ENCODE measurements around the gene SUMO4. TPM values are rescaled to one million over a fixed set of nuclear protein-coding genes. Genes with fewer than 3 reads are reported as not detected.
"Not testable (repeated sequence)": the region's sequence is repeated elsewhere in the genome, so short reads cannot be mapped to it uniquely, and the experiment has no call there.

SUMO4 gene
- total RNA-seq, 1 experiment from 2014 or later = 2.9 TPM

DNA sequence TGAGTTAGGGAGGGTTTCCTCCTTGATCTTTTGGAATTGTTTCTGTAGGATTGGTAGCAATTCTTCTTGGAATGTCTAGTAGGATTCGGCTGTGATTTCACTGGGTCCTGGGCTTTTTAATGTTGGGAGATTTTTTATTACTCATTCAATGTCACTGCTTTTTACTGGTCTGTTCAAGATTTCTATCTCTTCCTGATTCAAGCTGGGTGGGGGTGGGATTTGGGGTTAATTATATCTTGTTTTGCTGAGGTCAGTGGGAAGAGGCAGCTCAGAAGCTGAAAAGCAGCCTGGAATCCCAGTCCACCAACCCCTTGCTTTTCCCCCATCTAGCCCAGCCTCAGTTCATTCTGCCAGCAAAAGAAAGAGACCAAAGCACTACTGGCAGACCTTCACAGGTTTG, 39.6 kb downstream of the SUMO4 start:
- Mint-ChIP-seq H3K36me3 (ENCODE audit: insufficient read depth, unreplicated experiment) (no peaks in the 10 kb centered on the region), H3K27me3 (ENCODE audit: unreplicated experiment) (no peaks in the 10 kb centered on the region), H3K4me1 (ENCODE audit: low read depth, unreplicated experiment) (no peaks in the 10 kb centered on the region), H3K4me3 (ENCODE audit: low read depth, unreplicated experiment) (no peak overlapping the region), H3K27ac (ENCODE audit: unreplicated experiment) (no peak overlapping the region), H3K9me3 (ENCODE audit: low read depth, unreplicated experiment) (no peaks in the 10 kb centered on the region)
- no TSS peak for BruUV-seq (replicated peaks)
- CTCF ChIA-PET = no interaction called here
- TF ChIP-seq CTCF (IDR thresholded peaks at IDR 0.05; ENCODE audit: unreplicated experiment) = no peak
- intact Hi-C loops (cut with micrococcal nuclease; ENCODE audit: unreplicated experiment) = loop anchor here (10.0 kb wide), 1 partner anchor 245 kb away; no protein-coding TSS in a partner anchor
- no peak for DNase-seq

- DNase-seq = no peak
- Mint-ChIP-seq H3K9me3 (ENCODE audit: low read depth, unreplicated experiment) (no peaks in the 10 kb centered on the region), H3K36me3 (ENCODE audit: insufficient read depth, unreplicated experiment) (no peaks in the 10 kb centered on the region), H3K4me1 (ENCODE audit: low read depth, unreplicated experiment) (no peaks in the 10 kb centered on the region), H3K27me3 (ENCODE audit: unreplicated experiment) (no peaks in the 10 kb centered on the region), H3K27ac (ENCODE audit: unreplicated experiment) (no peak overlapping the region), H3K4me3 (ENCODE audit: low read depth, unreplicated experiment) (no peak overlapping the region)
- CTCF ChIA-PET = no interaction called here
- intact Hi-C loops (cut with micrococcal nuclease; ENCODE audit: unreplicated experiment) = no loop called here
- BruUV-seq (replicated peaks) = no TSS peak
- TF ChIP-seq CTCF (IDR thresholded peaks at IDR 0.05; ENCODE audit: unreplicated experiment) = no peak
Measured at GRCh38 chr6:149440735-149441671, 40.9 kb downstream of the SUMO4 start.

DNA sequence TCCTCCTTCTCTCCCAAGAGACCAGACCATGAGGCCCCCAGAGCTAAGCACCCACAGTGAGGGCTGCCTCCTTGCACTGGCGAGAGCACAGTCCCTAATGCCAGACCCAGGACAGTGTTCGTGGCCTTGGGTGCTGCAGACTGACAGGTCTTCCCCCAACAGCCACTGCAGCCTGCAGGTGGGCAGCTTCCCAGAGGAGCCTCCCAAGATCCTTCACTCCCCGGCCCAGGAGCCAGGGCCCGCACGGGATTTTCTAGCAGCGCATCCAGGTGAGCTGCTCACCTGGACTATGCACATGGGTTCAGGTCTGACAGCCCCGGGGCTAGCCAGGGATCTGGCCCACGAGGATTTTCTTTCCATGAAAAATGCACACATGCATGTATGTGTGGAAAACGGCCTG, 41.7 kb downstream of the SUMO4 start:
- Mint-ChIP-seq H3K27me3 (ENCODE audit: unreplicated experiment) (no peaks in the 10 kb centered on the region), H3K9me3 (ENCODE audit: low read depth, unreplicated experiment) (no peaks in the 10 kb centered on the region), H3K36me3 (ENCODE audit: insufficient read depth, unreplicated experiment) (no peaks in the 10 kb centered on the region), H3K27ac (ENCODE audit: unreplicated experiment) (no peak overlapping the region), H3K4me3 (ENCODE audit: low read depth, unreplicated experiment) (no peak overlapping the region), H3K4me1 (ENCODE audit: low read depth, unreplicated experiment) (no peaks in the 10 kb centered on the region)
- no peak for DNase-seq
- no peak for TF ChIP-seq CTCF (IDR thresholded peaks at IDR 0.05; ENCODE audit: unreplicated experiment)
- BruUV-seq (replicated peaks) = no TSS peak
- intact Hi-C loops (cut with micrococcal nuclease; ENCODE audit: unreplicated experiment) = no loop called here
- CTCF ChIA-PET = no interaction called here

GRCh38 chr6:149443411-149444181, 43.5 kb downstream of the SUMO4 start:
- no peak for TF ChIP-seq CTCF (IDR thresholded peaks at IDR 0.05; ENCODE audit: unreplicated experiment)
- Mint-ChIP-seq H3K27ac (ENCODE audit: unreplicated experiment) (no peak overlapping the region), H3K4me1 (ENCODE audit: low read depth, unreplicated experiment) (no peaks in the 10 kb centered on the region), H3K4me3 (ENCODE audit: low read depth, unreplicated experiment) (no peak overlapping the region), H3K36me3 (ENCODE audit: insufficient read depth, unreplicated experiment) (no peaks in the 10 kb centered on the region), H3K9me3 (ENCODE audit: low read depth, unreplicated experiment) (no peaks in the 10 kb centered on the region), H3K27me3 (ENCODE audit: unreplicated experiment) (no peaks in the 10 kb centered on the region)
- DNase-seq = no peak
- CTCF ChIA-PET = no interaction called here
- intact Hi-C loops (cut with micrococcal nuclease; ENCODE audit: unreplicated experiment) = no loop called here
- BruUV-seq (replicated peaks) = no TSS peak

DNA sequence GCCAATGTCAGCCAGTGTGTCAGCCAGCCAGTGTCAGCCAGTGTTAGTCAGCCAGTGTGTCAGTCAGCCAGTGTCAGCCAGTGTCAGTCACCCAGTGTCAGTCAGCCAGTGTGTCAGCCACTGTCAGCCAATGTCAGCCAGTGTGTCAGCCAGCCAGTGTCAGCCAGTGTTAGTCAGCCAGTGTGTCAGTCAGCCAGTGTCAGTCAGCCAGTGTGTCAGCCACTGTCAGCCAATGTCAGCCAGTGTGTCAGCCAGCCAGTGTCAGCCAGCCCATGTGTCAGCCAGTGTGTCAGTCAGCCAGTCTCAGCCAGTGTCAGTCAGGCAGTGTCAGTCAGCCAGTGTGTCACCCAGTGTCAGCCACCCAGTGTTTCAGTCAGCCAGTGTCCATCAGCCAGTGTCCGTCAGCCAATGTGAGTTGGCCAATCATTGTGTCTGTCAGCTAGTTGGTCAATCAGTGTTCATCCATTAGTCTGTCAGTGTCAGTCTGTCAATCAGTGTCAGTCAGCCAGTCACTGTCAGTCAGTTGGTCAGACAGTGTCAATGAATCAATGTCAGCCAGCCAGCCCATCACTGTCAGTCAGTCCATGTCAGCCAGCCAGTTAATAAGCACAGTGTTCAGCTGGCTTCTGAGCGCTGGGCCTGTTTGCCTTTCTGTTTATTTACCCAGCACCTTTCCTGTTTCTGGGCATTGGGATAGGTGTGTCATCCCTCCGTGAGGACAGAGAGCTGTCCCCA, 44.5 kb downstream of the SUMO4 start:
- H3K27ac Mint-ChIP-seq (ENCODE audit: unreplicated experiment) = not testable (repeated sequence)

More for the DNA sequence above, 44.5 kb downstream of the SUMO4 start:
- H3K9me3 Mint-ChIP-seq (ENCODE audit: low read depth, unreplicated experiment); H3K27me3 Mint-ChIP-seq (ENCODE audit: unreplicated experiment); DNase-seq; H3K36me3 Mint-ChIP-seq (ENCODE audit: insufficient read depth, unreplicated experiment); CTCF ChIA-PET; intact Hi-C loops (cut with micrococcal nuclease; ENCODE audit: unreplicated experiment); H3K4me3 Mint-ChIP-seq (ENCODE audit: low read depth, unreplicated experiment); H3K4me1 Mint-ChIP-seq (ENCODE audit: low read depth, unreplicated experiment); BruUV-seq (replicated peaks): not testable (repeated sequence)
